BJ (cell line): ENCODE measurements around the gene GGT7. TPM values are rescaled to one million over a fixed set of nuclear protein-coding genes. Genes with fewer than 3 reads are reported as not detected.

ENCODE experiments used
- CTCF ChIA-PET: fragments of 350-600 bp; formaldehyde crosslinking; extraction: SDS; loops from one replicate; lab custom pipeline; 2021; ENCODE audit warnings: antibody characterized with exemption, inconsistent platforms; lab: Yijun Ruan, JAX
- POLR2A ChIA-PET: fragments of 300-600 bp; sonication (Branson Sonifier 250); formaldehyde crosslinking; extraction: SDS; loops from one replicate; lab custom pipeline; 2021; ENCODE audit warnings: antibody characterized with exemption; lab: Charles Lee
- DNase-seq: peaks from one replicate; pipeline ENCODE4 v3.0.0-alpha.2; 2011; ENCODE audit warnings: low read depth
- H3K27me3 ChIP-seq: 2 replicates; pipeline ENCODE4 v1.6.0; 2011; ENCODE audit warnings: low read length; ENCODE audit not compliant: control insufficient read depth, insufficient read depth
- H3K36me3 ChIP-seq: 2 replicates; pipeline ENCODE4 v1.5.1; 2011; ENCODE audit warnings: low read length; ENCODE audit not compliant: control insufficient read depth, insufficient read depth
- H3K4me3 ChIP-seq: 2 replicates; pipeline ENCODE4 v1.5.1; 2011; ENCODE audit warnings: low read depth, mild to moderate bottlenecking, control low read depth, low read length
- polyA plus RNA-seq: library from polyadenylated mRNA; depleted of rRNA; stranded (reverse); fragments of >200 nt; gene quantifications from 2 replicates; pipeline ENCODE4 v1.2.3, GENCODE V29; 2011
- TF ChIP-seq, protein P1 (sequence below): IDR thresholded peaks from 2 replicates; pipeline ENCODE4 v1.5.1; 2011; ENCODE audit warnings: low read depth, mild to moderate bottlenecking, control low read depth, inconsistent platforms, low read length, moderate library complexity; ENCODE audit not compliant: insufficient read depth

GGT7 gene
- polyA plus RNA-seq, 1 experiment, result 28.6 TPM

GRCh38 chr20:34874094-34874654, 1.5 kb upstream of the GGT7 start:
- CTCF ChIA-PET, result interaction anchor here (0.6 to 5.1 kb wide), 38 partner anchors 9 to 399 kb away, joined by 3 to 61 read pairs (median 5); partner anchors contain the start of genes GSS, MYH7B and TRPC4AP
- POLR2A ChIA-PET, result no interaction called here

GRCh38 chr20:34873583-34874093, 982 bp upstream of the GGT7 start:
- no peaks in the 10 kb centered on the region for H3K27me3 ChIP-seq
- TF ChIP-seq, protein P1, sequence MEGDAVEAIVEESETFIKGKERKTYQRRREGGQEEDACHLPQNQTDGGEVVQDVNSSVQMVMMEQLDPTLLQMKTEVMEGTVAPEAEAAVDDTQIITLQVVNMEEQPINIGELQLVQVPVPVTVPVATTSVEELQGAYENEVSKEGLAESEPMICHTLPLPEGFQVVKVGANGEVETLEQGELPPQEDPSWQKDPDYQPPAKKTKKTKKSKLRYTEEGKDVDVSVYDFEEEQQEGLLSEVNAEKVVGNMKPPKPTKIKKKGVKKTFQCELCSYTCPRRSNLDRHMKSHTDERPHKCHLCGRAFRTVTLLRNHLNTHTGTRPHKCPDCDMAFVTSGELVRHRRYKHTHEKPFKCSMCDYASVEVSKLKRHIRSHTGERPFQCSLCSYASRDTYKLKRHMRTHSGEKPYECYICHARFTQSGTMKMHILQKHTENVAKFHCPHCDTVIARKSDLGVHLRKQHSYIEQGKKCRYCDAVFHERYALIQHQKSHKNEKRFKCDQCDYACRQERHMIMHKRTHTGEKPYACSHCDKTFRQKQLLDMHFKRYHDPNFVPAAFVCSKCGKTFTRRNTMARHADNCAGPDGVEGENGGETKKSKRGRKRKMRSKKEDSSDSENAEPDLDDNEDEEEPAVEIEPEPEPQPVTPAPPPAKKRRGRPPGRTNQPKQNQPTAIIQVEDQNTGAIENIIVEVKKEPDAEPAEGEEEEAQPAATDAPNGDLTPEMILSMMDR, result no peak
- H3K4me3 ChIP-seq, result no peak overlapping the region
- ChIA-PET CTCF (interaction anchor here (0.7 to 5.1 kb wide), 38 partner anchors 9 to 399 kb away, joined by 3 to 61 read pairs (median 5); partner anchors contain the start of genes GSS, MYH7B and TRPC4AP), POLR2A (no interaction called here)
- DNase-seq, result no peak
- H3K36me3 ChIP-seq, result no peaks in the 10 kb centered on the region

More at GRCh38 chr20:34874094-34874654, 1.5 kb upstream of the GGT7 start:
- TF ChIP-seq, protein P1, result peak; percentile 92
- H3K4me3 ChIP-seq, result no peak overlapping the region
- no peaks in the 10 kb centered on the region for H3K36me3 ChIP-seq
- no peaks in the 10 kb centered on the region for H3K27me3 ChIP-seq
- peak; percentile 46 for DNase-seq

DNA sequence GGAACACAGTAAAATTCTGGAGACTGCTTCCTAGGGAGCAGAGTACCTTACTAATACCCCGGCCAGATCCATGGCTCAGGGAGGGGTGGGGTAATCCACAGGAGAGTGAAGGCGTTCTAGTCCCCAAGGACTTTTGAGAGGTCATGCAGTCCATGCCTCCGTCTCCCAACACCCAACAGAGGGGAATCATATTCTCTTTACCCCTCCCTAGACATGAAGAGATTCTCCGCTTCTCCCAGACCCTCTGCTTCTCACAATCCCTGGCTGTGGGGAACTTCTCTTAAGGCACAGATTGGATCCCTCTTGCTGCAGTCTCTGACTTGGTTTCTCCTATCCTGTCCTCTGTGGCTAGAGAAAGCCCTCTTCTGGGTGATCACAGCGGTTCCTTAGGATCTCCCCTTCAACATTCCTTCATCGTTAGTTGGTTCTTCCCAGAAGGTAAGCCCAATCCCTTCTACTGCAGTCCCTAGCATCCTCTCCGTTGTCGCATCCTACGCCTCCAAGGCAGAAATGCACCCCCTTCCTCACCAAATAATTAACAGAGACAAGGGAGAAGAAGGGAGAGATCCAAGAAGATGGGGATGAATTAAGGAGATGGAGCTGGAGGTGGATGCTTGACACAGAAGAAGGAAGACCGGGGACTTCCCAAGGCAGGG, 562 bp downstream of the GGT7 start:
- peak overlapping the region; percentile 81 for H3K4me3 ChIP-seq
- TF ChIP-seq, protein P1, result no peak
- CTCF ChIA-PET, result interaction anchor here (0.8 to 5.1 kb wide), 18 partner anchors 10 to 389 kb away, joined by 3 to 61 read pairs (median 5); partner anchors contain the start of genes GSS and MYH7B
- no peaks in the 10 kb centered on the region for H3K36me3 ChIP-seq
- POLR2A ChIA-PET, result no interaction called here
- DNase-seq, result no peak
- no peaks in the 10 kb centered on the region for H3K27me3 ChIP-seq

DNA sequence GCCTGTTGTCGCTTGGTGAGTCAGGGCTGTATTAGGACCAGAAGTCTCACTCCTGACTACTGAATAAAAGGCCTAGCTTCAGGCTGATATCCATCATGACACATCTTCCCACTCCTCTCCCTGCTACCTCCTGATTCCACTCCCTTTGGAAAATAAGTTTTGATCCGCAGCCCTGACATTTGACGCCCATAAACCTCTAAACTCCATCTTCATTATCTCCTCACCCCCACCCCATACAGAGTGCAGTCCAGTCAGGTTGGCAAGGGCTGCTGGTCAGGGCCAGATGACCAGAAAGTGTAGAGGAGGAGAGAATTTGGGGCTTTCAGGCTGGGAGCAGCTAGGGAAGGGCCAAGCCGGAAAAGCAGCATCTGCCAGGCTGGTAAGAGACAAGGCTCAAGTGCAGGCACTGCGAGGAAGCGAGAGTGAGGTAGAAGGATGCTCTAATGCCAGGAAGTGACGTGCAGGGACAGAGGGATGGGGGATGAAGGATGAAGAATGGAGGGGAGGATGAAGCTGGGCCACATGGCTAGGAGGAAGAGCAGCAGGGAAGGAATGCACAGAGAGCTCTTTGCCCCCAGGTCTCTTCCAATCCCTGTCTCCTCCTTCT, 1.2 kb downstream of the GGT7 start:
- CTCF ChIA-PET, result interaction anchor here (0.5 to 5.1 kb wide), 4 partner anchors 19 to 98 kb away, joined by 3 to 61 read pairs (median 4); no protein-coding TSS in a partner anchor
- no peak for DNase-seq
- H3K27me3 ChIP-seq, result no peaks in the 10 kb centered on the region
- no peak overlapping the region for H3K4me3 ChIP-seq
- no peaks in the 10 kb centered on the region for H3K36me3 ChIP-seq
- POLR2A ChIA-PET, result no interaction called here
- TF ChIP-seq, protein P1, result no peak

DNA sequence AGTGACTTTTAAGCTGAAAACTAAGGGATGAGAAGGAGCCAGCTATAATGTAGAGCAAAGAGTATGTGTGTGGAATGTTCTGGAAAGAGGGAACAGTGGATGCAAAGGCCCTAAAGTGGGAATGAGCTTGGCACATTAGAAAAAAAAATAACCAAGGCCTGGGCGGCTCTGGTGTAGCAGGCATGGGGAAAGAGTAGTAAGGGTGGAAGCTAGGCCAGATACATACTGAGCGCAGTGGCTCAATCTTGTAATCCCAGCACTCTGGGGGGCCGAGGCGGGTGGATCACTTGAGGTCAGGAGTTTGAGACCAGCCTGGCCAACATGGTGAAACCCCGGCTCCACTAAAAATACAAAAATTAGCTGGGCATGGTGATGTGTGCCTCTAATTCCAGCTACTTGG, 8.4 kb downstream of the GGT7 start:
- CTCF ChIA-PET, result interaction anchor here (1.4 to 1.7 kb wide), 2 partner anchors 9 to 232 kb away, joined by 3 to 8 read pairs; no protein-coding TSS in a partner anchor
- no peak for DNase-seq
- Histone ChIP-seq H3K27me3 (no peaks in the 10 kb centered on the region), H3K4me3 (no peak overlapping the region), H3K36me3 (peaks cover 10% of the 10 kb centered on the region; the same call in 1 of the 2 replicates)
- TF ChIP-seq, protein P1, result no peak
- POLR2A ChIA-PET, result no interaction called here
